Gastroesophageal sphincter (tissue), 3 donors: Measurements from ENCODE around the gene PDE8B.

Experiments
- CTCF ChIP-seq, 4 experiments: fragments of 200-600 bp in 2 of 4; fragments of 450-650 bp in 2 of 4; sonication (generic) in 1 of 4; IDR thresholded peaks; one replicate each; pipeline ENCODE4 v1.5.1; 2017 to 2019; ENCODE audit warnings: antibody characterized with exemption in 4 of 4, mild to moderate bottlenecking in 2 of 4, moderate library complexity in 2 of 4
- EP300 ChIP-seq: sonication (generic); formaldehyde crosslinking; IDR thresholded peaks from one replicate; pipeline ENCODE4 v1.6.1; 2017; ENCODE audit warnings: antibody characterized with exemption, mild to moderate bottlenecking
- POLR2A ChIP-seq, 2 donors: fragments of 450-650 bp; IDR thresholded peaks; one replicate each; pipeline ENCODE4 v1.6.1; 2017; ENCODE audit warnings: antibody characterized with exemption in 2 of 2, mild to moderate bottlenecking in 2 of 2, moderate library complexity in 1 of 2
- POLR2AphosphoS5 ChIP-seq: sonication (generic); formaldehyde crosslinking; IDR thresholded peaks from one replicate; pipeline ENCODE4 v1.6.1; 2017; ENCODE audit warnings: antibody characterized with exemption

- TF ChIP-seq CTCF (IDR thresholded peaks at IDR 0.05): no peak
- TF ChIP-seq POLR2AphosphoS5: no peak
- TF ChIP-seq EP300: no peak
- TF ChIP-seq POLR2A (IDR thresholded peaks at IDR 0.05): no peak
These were observed 179.3 kb downstream of the PDE8B start for GRCh38 chr5:77389746-77390145.
